ENCODE measurements around the gene SPNS3. TPM values are rescaled to one million over a fixed set of nuclear protein-coding genes. Genes with fewer than 3 reads are reported as not detected.

The SPNS3 gene
- total and polyA plus RNA-seq, 2 donors (not counting 1 experiment from before 2014, with no cell fraction given): 0.44 to 0.52 TPM

- Mint-ChIP-seq H3K4me1 (peaks cover 32% of the 10 kb centered on the region), H3K27ac (no peak overlapping the region), H3K4me3 (no peak overlapping the region), H3K9me3 (ENCODE audit: insufficient read depth) (no peaks in the 10 kb centered on the region), H3K27me3 (no peaks in the 10 kb centered on the region)
- Histone ChIP-seq H3K4me1 (ENCODE audit: control insufficient read depth in 2 of 2, insufficient read depth in 2 of 2, low read length in 2 of 2) (peaks cover 18 to 26% of the 10 kb centered on the region in 2 donors), H3K36me3 (replicated peaks in 1 of 2; ENCODE audit: control extremely low read depth in 1 of 2, control insufficient read depth in 1 of 2, extremely low read depth in 1 of 2, insufficient read depth in 2 of 2, low read length in 1 of 2) (no peaks in the 10 kb centered on the region), H3K9ac (ENCODE audit: low read length) (no peak overlapping the region), H3K4me3 (ENCODE audit: control extremely low read depth in 1 of 5, extremely low read depth in 1 of 5, insufficient read depth in 1 of 5, low read depth in 2 of 5, low read length in 4 of 5) (no peak overlapping the region), H3K9me3 (ENCODE audit: control extremely low read depth in 1 of 3, control insufficient read depth in 2 of 3, insufficient read depth in 1 of 3, low read length in 2 of 3) (no peaks in the 10 kb centered on the region), H3K79me2 (ENCODE audit: control insufficient read depth, insufficient read depth, low read length) (peaks cover 3% of the 10 kb centered on the region), H3K4me2 (replicated peaks; ENCODE audit: low read depth, low read length, poor library complexity, severe bottlenecking) (no peak overlapping the region), H3K27ac (ENCODE audit: low read length in 2 of 2) (no peak overlapping the region), H2AFZ (ENCODE audit: insufficient read depth, low read depth, low read length, poor library complexity, severe bottlenecking) (no peak overlapping the region), H4K20me1 (ENCODE audit: control insufficient read depth, insufficient read depth, low read length, poor library complexity, severe bottlenecking) (no peaks in the 10 kb centered on the region), H3K27me3 (replicated peaks in 1 of 4; ENCODE audit: control extremely low read depth in 1 of 4, control insufficient read depth in 3 of 4, insufficient read depth in 4 of 4, low read length in 3 of 4) (no peaks in the 10 kb centered on the region)
- CTCF ChIA-PET: interaction anchor here (0.6 kb wide), 1 partner anchor 141 kb away, joined by 4 read pairs; no protein-coding TSS in a partner anchor
- 89% methylated on average over 10 of the region's 16 CpGs for WGBS (ENCODE audit: insufficient coverage)
- ATAC-seq (ENCODE audit: low read depth) (no peak), DNase-seq (no peak)
- intact Hi-C loops (cut with micrococcal nuclease): no loop called here
- POLR2A ChIA-PET: no interaction called here
- TF ChIP-seq EZH2 (IDR thresholded peaks at IDR 0.05; ENCODE audit: borderline replicate concordance, insufficient read depth, low read depth, low read length, poor library complexity, severe bottlenecking) (no peak), CTCF (IDR thresholded peaks at IDR 0.05) (no peak)
Measured at GRCh38 chr17:4482338-4483011, 48.7 kb downstream of the SPNS3 start.

- CTCF ChIA-PET: interaction anchor here (1.1 kb wide), 1 partner anchor 10 kb away, joined by 3 read pairs; no protein-coding TSS in a partner anchor
- H3K4me1 Mint-ChIP-seq: peaks cover 32% of the 10 kb centered on the region
Measured at GRCh38 chr17:4483012-4483840, 49.5 kb downstream of the SPNS3 start.

More at GRCh38 chr17:4483012-4483840, 49.5 kb downstream of the SPNS3 start:
- no peak for TF ChIP-seq CTCF (IDR thresholded peaks at IDR 0.05)
- TF ChIP-seq EZH2 (IDR thresholded peaks at IDR 0.05; ENCODE audit: borderline replicate concordance, insufficient read depth, low read depth, low read length, poor library complexity, severe bottlenecking): no peak
- no peak for ATAC-seq (ENCODE audit: low read depth)
- Histone ChIP-seq H3K4me3 (ENCODE audit: control extremely low read depth in 1 of 5, extremely low read depth in 1 of 5, insufficient read depth in 1 of 5, low read depth in 2 of 5, low read length in 4 of 5) (no peak overlapping the region), H3K9ac (ENCODE audit: low read length) (no peak overlapping the region), H3K36me3 (replicated peaks in 1 of 2; ENCODE audit: control extremely low read depth in 1 of 2, control insufficient read depth in 1 of 2, extremely low read depth in 1 of 2, insufficient read depth in 2 of 2, low read length in 1 of 2) (no peaks in the 10 kb centered on the region), H3K4me1 (ENCODE audit: control insufficient read depth in 2 of 2, insufficient read depth in 2 of 2, low read length in 2 of 2) (peaks cover 18 to 26% of the 10 kb centered on the region in 2 donors), H3K27ac (ENCODE audit: low read length in 2 of 2) (no peak overlapping the region), H4K20me1 (ENCODE audit: control insufficient read depth, insufficient read depth, low read length, poor library complexity, severe bottlenecking) (no peaks in the 10 kb centered on the region), H3K79me2 (ENCODE audit: control insufficient read depth, insufficient read depth, low read length) (peaks cover 3% of the 10 kb centered on the region), H3K9me3 (ENCODE audit: control extremely low read depth in 1 of 3, control insufficient read depth in 2 of 3, insufficient read depth in 1 of 3, low read length in 2 of 3) (no peaks in the 10 kb centered on the region), H2AFZ (ENCODE audit: insufficient read depth, low read depth, low read length, poor library complexity, severe bottlenecking) (no peak overlapping the region), H3K4me2 (replicated peaks; ENCODE audit: low read depth, low read length, poor library complexity, severe bottlenecking) (no peak overlapping the region), H3K27me3 (replicated peaks in 1 of 4; ENCODE audit: control extremely low read depth in 1 of 4, control insufficient read depth in 3 of 4, insufficient read depth in 4 of 4, low read length in 3 of 4) (no peaks in the 10 kb centered on the region)
- no peak for DNase-seq
- 87% methylated on average over 6 of the region's 13 CpGs for WGBS (ENCODE audit: insufficient coverage)
- Mint-ChIP-seq H3K27ac (no peak overlapping the region), H3K9me3 (ENCODE audit: insufficient read depth) (no peaks in the 10 kb centered on the region), H3K27me3 (no peaks in the 10 kb centered on the region), H3K4me3 (no peak overlapping the region)
- POLR2A ChIA-PET: no interaction called here
- intact Hi-C loops (cut with micrococcal nuclease): no loop called here

All from B cell (primary cell).